A673 (cell line): Measurements from ENCODE around the gene KIFC3.

ENCODE experiments used
- CTCF ChIP-seq: fragments of 300-800, 200-600 bp; sonication (generic); conservative IDR thresholded peaks from 2 replicates; pipeline ENCODE4 v1.5.1; 2017; ENCODE audit warnings: low read depth, mild to moderate bottlenecking, antibody characterized with exemption, low read length, moderate library complexity, mixed read lengths
- EZH2 ChIP-seq: fragments of 200-600 bp; sonication (generic); IDR thresholded peaks from 2 replicates; pipeline ENCODE4 v1.6.1; 2017; ENCODE audit warnings: borderline replicate concordance, low read depth, mild to moderate bottlenecking, mixed read lengths, antibody characterized with exemption, low read length; ENCODE audit not compliant: poor library complexity, severe bottlenecking

DNA sequence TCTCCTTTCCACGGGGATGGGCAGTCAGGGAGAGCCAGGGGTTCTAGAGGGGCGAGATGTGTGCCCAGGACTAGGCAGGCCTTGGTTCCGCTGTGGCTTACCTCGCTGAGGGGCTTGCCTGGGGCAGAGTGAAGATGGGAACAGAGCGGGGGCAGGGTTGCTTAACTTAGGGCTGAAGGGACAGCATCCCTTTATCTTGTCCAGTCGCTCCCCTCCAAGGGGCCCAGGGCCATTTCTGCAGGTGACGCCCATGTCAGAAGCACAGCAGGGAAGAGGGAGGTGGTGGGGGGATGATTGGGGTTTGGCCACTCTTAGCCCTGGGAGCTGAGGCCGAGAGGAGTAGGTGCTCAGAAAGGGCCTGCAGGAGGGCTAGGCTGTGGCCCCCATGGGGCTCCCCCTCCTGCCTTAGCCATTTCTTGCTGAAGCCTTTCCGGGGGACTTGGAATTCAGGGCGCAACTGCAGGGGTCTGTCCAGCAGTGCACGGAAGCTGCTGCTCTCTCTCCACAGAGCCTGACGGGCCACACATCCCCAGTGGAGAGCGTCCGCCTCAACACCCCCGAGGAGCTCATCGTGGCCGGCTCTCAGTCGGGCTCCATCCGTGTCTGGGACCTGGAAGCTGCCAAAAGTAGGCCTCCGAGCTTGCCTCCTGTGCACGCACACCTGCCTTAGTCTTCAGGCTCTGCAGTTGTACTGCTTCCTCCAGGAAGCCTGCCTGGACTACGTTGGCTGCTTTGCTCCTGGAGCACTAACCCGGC is 58.2 kb downstream of the KIFC3 start:
- no peak for TF ChIP-seq CTCF
- TF ChIP-seq EZH2: no peak
